Loucy (cell line): Measurements from ENCODE around the gene LRBA.

Experiments
- H2AFZ ChIP-seq: fragments of 200-600 bp; sonication (generic); 2 replicates; pipeline ENCODE4 v1.6.0; 2016; ENCODE audit warnings: antibody characterized with exemption, mild to moderate bottlenecking, low read length, moderate library complexity
- H3F3A ChIP-seq: fragments of 200-600 bp; 2 replicates; pipeline ENCODE4 v1.6.0; 2016; ENCODE audit warnings: antibody characterized with exemption, low read depth, mild to moderate bottlenecking
- H3K27me3 ChIP-seq: fragments of 200-600 bp; sonication (generic); 2 replicates; pipeline ENCODE4 v1.6.1; 2014; ENCODE audit warnings: low read length, mild to moderate bottlenecking; ENCODE audit not compliant: insufficient read depth, poor library complexity, severe bottlenecking
- H3K36me3 ChIP-seq: fragments of 200-600 bp; sonication (generic); 2 replicates; pipeline ENCODE4 v1.6.1; 2016; ENCODE audit warnings: low read length; ENCODE audit not compliant: insufficient read depth
- H3K4me1 ChIP-seq: fragments of 200-600 bp; sonication (generic); 2 replicates; pipeline ENCODE4 v1.5.1; 2014; ENCODE audit warnings: low read length, mild to moderate bottlenecking; ENCODE audit not compliant: insufficient read depth, poor library complexity, severe bottlenecking
- H3K4me2 ChIP-seq: fragments of 200-600 bp; sonication (generic); 2 replicates; pipeline ENCODE4 v1.6.0; 2014; ENCODE audit warnings: antibody characterized with exemption, low read length, low read depth, mild to moderate bottlenecking; ENCODE audit not compliant: poor library complexity, severe bottlenecking
- H3K4me3 ChIP-seq: fragments of 200-600 bp; sonication (generic); 2 replicates; pipeline ENCODE4 v1.5.1; 2014; ENCODE audit warnings: low read length, mild to moderate bottlenecking, mixed read lengths; ENCODE audit not compliant: poor library complexity, severe bottlenecking
- H3K79me2 ChIP-seq: fragments of 200-600 bp; sonication (generic); 2 replicates; pipeline ENCODE4 v1.6.1; 2014; ENCODE audit warnings: low read length; ENCODE audit not compliant: insufficient read depth
- H3K9ac ChIP-seq: fragments of 200-600 bp; sonication (generic); 2 replicates; pipeline ENCODE4 v1.6.0; 2014; ENCODE audit warnings: mild to moderate bottlenecking, low read depth, low read length, moderate library complexity; ENCODE audit not compliant: poor library complexity, severe bottlenecking
- H3K9me2 ChIP-seq: fragments of 200-600 bp; sonication (generic); replicated peaks from 2 replicates; pipeline ENCODE4 v1.6.1; 2016; ENCODE audit warnings: low read depth, low read length, mixed read lengths
- H3K9me3 ChIP-seq: fragments of 200-600 bp; sonication (generic); 2 replicates; pipeline ENCODE4 v1.6.1; 2014; ENCODE audit warnings: mild to moderate bottlenecking, antibody characterized with exemption, low read length, low read depth; ENCODE audit not compliant: insufficient read depth
- H4K20me1 ChIP-seq: fragments of 200-600 bp; sonication (generic); 2 replicates; pipeline ENCODE4 v1.6.0; 2014; ENCODE audit warnings: antibody characterized with exemption, low read length, mild to moderate bottlenecking; ENCODE audit not compliant: insufficient read depth, poor library complexity, severe bottlenecking
- EZH2phosphoT487 ChIP-seq: fragments of 200-600 bp; IDR thresholded peaks from 2 replicates; pipeline ENCODE4 v1.6.1; 2018; ENCODE audit warnings: antibody characterized with exemption, mild to moderate bottlenecking, moderate library complexity, borderline replicate concordance
- TF ChIP-seq, protein P1 (sequence below): fragments of 200-600 bp; sonication (generic); conservative IDR thresholded peaks from 2 replicates; pipeline ENCODE4 v1.5.1; 2014; ENCODE audit warnings: mild to moderate bottlenecking, antibody characterized with exemption, low read length

LRBA gene

DNA sequence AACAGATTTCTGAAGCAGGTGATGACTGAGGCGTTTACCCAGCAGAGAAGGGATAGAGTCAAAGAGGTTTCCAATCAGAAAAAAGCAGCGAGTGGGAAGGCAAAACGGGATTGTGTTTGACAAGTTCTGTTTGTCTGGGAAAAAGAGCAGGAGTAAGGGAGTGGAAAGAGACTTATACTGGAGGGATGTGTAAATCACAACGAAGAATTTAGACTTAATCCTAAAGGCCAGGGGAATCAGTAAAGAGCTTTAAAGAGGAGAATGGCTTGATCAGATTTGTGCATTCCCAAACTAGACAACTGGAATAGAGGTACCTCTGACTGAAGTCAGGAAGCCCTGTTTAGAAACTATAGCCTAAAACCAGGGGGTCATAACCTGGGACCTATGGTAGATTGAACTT lies 31.5 kb upstream of the LRBA start:
- no peaks in the 10 kb centered on the region for H3K36me3 ChIP-seq
- TF ChIP-seq, protein P1, sequence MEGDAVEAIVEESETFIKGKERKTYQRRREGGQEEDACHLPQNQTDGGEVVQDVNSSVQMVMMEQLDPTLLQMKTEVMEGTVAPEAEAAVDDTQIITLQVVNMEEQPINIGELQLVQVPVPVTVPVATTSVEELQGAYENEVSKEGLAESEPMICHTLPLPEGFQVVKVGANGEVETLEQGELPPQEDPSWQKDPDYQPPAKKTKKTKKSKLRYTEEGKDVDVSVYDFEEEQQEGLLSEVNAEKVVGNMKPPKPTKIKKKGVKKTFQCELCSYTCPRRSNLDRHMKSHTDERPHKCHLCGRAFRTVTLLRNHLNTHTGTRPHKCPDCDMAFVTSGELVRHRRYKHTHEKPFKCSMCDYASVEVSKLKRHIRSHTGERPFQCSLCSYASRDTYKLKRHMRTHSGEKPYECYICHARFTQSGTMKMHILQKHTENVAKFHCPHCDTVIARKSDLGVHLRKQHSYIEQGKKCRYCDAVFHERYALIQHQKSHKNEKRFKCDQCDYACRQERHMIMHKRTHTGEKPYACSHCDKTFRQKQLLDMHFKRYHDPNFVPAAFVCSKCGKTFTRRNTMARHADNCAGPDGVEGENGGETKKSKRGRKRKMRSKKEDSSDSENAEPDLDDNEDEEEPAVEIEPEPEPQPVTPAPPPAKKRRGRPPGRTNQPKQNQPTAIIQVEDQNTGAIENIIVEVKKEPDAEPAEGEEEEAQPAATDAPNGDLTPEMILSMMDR = no peak
- no peak for TF ChIP-seq EZH2phosphoT487
- no peaks in the 10 kb centered on the region for H4K20me1 ChIP-seq
- H3K4me3 ChIP-seq = no peak overlapping the region
- no peaks in the 10 kb centered on the region for H3K79me2 ChIP-seq
- H3K9ac ChIP-seq = no peak overlapping the region
- H3F3A ChIP-seq = no peaks in the 10 kb centered on the region
- no peak overlapping the region for H3K4me2 ChIP-seq
- H3K9me2 ChIP-seq = no peaks in the 10 kb centered on the region
- no peaks in the 10 kb centered on the region for H3K9me3 ChIP-seq
- H3K4me1 ChIP-seq = no peaks in the 10 kb centered on the region
- no peak overlapping the region for H2AFZ ChIP-seq
- no peaks in the 10 kb centered on the region for H3K27me3 ChIP-seq

DNA sequence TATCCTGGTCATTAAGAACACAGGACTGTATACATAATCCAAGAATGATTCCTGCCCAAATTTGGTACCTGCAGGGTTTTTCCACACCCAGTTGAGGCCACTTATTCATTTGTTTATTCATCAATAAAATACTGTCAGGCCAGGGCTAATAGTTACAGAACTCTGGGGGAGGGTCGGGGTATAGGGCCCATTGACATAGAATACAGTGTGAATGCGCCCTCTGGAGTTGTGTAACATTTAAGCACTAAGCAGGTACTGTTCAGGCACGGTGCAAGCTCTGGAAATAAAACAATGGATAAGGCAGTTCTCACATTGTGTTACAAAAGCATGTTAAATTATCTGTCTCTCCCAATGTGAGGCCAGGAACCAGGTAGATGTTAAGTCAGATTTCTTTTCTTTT lies 30.8 kb upstream of the LRBA start:
- no peaks in the 10 kb centered on the region for H3K36me3 ChIP-seq
- no peaks in the 10 kb centered on the region for H3K27me3 ChIP-seq
- H3K79me2 ChIP-seq = no peaks in the 10 kb centered on the region
- no peaks in the 10 kb centered on the region for H3F3A ChIP-seq
- no peak overlapping the region for H2AFZ ChIP-seq
- H3K9me2 ChIP-seq = no peaks in the 10 kb centered on the region
- H4K20me1 ChIP-seq = no peaks in the 10 kb centered on the region
- no peak overlapping the region for H3K4me2 ChIP-seq
- H3K9ac ChIP-seq = no peak overlapping the region
- no peaks in the 10 kb centered on the region for H3K4me1 ChIP-seq
- no peak overlapping the region for H3K4me3 ChIP-seq
- no peak for TF ChIP-seq EZH2phosphoT487
- TF ChIP-seq, protein P1 = peak; percentile 50
- H3K9me3 ChIP-seq = no peaks in the 10 kb centered on the region

- Histone ChIP-seq H3K36me3 (no peaks in the 10 kb centered on the region), H3K27me3 (no peaks in the 10 kb centered on the region)
These were observed 28.9 kb upstream of the LRBA start for GRCh38 chr4:151043803-151044515.

More at GRCh38 chr4:151043803-151044515, 28.9 kb upstream of the LRBA start:
- TF ChIP-seq, protein P1 = no peak
- no peak for TF ChIP-seq EZH2phosphoT487
- Histone ChIP-seq H3K9me2 (no peaks in the 10 kb centered on the region), H4K20me1 (no peaks in the 10 kb centered on the region), H3K9me3 (no peaks in the 10 kb centered on the region), H3F3A (no peaks in the 10 kb centered on the region), H3K79me2 (no peaks in the 10 kb centered on the region), H2AFZ (no peak overlapping the region), H3K4me1 (no peaks in the 10 kb centered on the region), H3K9ac (no peak overlapping the region), H3K4me3 (no peak overlapping the region), H3K4me2 (no peak overlapping the region)
